GOT3 (cell line): Measurements from ENCODE around the gene VPS4A.

ENCODE experiments used
- DNase-seq: peaks from one replicate; lab custom pipeline; 2025; ENCODE audit warnings: mixed read lengths; lab: John Stamatoyannopoulos, UW

Gene VPS4A

GRCh38 chr16:69307091-69307490 is 4.1 kb upstream of the VPS4A start:
- DNase-seq = no peak

GRCh38 chr16:69307856-69308255 is 3.3 kb upstream of the VPS4A start:
- no peak for DNase-seq

- DNase-seq = no peak
Measured at GRCh38 chr16:69309316-69309715, 1.8 kb upstream of the VPS4A start.

DNA sequence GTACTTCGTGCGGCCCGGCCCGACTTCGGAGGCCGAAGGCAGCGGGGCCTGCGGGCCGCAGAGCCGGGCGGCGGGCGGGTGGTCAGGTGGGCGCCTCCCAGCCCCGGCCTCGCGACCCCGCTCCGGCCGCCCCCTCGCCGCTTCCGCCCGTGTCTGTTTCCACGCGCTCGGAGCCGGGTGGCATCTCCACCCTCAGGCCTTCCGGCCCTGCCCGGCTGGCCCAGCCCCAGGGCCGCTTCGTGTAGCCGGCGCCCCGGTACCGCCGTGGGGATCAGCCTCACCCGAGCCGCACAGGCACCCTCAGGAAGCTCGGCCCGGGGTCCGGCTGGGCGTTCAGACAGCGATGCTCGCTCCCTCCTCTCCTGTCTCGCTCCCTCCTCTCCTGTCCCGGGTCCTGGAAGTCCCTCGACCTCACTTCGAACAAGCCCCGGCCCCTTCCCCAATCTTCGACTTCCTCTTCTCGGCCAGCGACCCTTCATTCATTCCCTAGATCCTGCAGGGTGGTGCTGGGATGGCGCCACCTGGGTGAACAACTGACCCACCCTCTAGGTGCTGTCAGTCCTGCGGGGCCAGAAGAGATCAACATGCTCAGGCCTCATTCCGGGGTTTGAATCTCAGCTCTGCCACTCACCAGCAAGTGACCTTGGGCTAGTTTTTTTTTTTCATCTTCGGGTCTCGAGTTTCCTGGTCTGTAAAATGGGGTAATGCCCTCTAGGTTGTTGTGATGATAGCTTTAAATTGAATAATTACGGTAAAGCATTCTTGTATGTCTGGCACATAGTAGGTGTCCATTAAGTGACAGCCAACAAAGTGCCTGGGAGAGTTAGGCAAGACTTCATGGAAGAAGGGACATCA is 610 bp downstream of the VPS4A start:
- no peak for DNase-seq

GRCh38 chr16:69313469-69313868 is 2.3 kb downstream of the VPS4A start:
- DNase-seq = no peak

DNA sequence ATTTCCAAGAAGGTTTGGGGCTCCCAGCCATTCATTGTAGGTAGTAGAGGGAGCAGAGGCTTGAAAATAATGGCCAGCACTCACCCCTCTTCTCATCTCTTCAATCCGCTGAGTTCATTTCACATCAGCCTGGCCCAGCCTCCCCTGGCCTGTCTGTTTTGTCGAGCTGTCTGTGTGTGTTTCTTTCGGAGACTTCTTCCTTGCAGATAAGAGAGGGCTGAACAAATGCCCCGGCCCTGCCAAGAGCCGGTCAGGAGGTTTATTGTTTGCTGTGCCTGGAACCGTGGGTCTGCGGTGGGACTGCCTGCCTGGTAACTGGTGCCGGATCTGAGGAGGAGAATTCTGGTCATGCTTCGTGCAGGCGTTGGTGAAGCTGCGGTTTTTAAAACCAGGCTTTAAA is 3.4 kb downstream of the VPS4A start:
- DNase-seq = no peak

- DNase-seq = no peak
Measured at GRCh38 chr16:69315486-69316311, 4.5 kb downstream of the VPS4A start.

GRCh38 chr16:69316595-69317034 is 5.5 kb downstream of the VPS4A start:
- no peak for DNase-seq

DNA sequence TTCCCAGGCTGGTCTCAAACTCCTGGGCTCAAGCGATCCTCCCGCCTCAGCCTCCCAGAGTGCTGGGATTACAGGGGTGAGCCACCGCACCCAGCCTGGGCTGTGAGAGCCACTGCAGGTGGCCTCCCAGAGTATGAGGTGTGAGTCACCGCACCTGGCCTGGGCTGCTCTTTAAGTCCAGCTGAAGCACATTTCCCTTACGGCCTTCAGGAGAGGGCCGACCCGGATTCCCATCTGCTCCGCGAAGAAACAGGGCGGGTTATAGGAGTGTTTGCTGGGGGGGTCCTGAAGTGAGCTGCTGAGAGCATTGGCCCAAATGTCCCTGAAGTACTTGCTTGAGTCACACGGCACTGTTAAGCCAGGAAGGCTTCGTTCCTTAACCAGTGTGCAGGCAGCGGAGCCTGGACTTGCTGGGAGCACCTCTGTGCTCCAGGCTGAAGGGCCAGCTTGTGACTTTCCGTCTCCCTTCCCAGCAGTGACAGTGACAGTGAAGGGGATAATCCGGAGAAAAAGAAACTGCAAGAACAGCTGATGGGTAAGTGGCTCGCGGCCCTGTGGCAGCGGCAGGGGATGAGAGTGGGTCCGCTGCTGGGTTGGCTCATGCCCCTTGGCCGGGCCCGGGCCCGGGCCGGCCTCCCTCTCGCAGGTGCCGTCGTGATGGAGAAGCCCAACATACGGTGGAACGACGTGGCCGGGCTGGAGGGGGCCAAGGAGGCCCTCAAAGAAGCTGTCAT is 7.2 kb downstream of the VPS4A start:
- DNase-seq = no peak

DNA sequence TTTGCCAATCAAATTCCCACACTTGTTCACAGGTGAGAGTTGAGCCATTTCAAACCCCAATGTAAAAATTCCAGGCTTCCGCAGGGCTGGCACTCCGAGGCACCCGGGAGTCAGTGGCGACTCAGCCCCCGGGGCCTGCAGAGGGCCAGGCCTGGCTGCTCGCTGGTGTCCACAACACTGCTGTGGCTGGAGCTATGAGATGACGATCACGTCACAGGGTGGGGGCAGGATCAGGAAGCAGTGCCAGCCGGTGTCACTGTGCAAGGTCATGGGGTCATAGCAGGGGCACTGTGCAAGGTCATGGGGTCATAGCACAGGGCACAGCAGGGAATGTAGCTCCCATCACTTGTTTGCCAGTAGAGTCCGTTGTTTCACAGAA is 7.8 kb downstream of the VPS4A start:
- DNase-seq = no peak

DNA sequence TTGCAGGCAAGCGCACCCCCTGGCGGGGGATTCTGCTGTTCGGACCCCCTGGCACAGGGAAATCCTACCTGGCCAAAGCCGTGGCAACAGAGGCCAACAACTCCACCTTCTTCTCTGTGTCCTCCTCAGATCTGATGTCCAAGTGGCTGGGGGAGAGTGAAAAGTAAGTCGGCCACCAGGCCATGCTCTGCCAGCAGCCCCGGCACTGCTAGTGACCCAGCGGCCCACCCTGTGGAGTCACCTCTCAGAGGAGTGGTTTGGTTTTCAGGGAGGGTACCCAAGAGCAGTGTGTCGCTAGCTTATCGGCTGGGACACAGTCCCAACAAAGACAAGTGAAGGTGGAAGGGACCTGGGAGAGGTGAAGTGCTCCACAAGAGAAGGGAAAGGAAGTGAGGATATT is 8.2 kb downstream of the VPS4A start:
- no peak for DNase-seq

- DNase-seq = no peak
Measured at GRCh38 chr16:69319826-69320739, 8.9 kb downstream of the VPS4A start.

GRCh38 chr16:69320740-69321073 is 9.6 kb downstream of the VPS4A start:
- DNase-seq = no peak

DNA sequence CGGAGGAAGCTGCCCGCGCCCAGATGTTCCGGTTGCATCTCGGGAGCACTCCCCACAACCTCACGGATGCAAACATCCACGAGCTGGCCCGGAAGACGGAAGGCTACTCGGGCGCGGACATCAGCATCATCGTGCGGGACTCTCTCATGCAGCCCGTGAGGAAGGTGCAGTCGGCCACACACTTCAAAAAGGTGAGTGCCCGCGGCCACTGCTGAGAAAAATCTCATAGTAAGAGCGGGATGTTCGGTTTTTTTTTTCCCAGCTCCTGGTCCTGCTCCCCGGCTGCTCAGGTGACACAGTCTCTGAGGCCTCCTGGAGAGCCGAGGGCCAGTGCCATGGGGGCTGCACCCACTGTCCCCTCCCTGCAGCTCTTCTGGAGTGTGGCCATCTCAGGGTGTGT is 9.9 kb downstream of the VPS4A start:
- no peak for DNase-seq

- no peak for DNase-seq
Measured at GRCh38 chr16:69322343-69322742, 11.2 kb downstream of the VPS4A start.

DNA sequence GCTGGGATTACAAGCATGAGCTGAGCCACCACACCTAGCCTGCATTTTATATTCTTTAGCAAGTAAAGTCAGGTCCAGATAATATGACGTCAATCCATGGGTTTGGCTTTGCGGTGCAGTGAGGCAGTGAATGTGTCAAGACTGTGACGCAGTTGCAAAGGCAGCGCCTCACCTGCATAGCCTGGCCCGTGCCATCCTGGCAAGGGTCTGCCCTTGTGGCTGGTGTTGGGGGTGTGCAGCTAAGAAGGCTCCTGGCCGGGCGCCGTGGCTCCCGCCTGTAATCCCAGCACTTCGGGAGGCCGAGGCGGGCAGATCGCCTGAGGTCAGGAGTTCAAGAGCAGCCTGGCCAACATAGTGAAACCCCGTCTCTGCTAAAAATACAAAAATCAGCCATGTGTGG is 12.3 kb downstream of the VPS4A start:
- no peak for DNase-seq

DNA sequence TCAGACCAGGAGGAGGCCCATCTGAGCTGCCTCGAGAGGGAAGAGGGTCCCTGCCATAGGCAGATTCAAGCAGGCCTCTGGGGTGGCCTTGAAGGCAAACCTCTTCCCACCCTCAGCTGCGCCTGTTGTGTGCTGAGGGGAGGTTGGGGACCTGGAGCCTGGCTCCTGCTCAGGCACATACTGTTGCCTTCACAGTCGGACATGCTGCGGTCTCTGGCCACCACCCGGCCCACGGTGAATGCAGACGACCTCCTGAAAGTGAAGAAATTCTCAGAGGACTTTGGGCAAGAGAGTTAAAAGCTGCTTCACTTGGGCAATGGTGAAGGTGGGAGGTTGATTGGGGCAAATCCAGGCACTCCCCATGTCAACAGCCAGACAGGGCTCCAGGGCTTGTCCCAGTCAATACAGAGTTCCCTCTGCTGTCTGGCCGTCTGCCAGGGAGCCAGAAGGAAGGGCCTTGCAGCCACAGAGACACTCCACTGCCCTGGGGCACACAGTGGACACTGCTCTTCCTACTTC is 12.9 kb downstream of the VPS4A start:
- DNase-seq = no peak

DNA sequence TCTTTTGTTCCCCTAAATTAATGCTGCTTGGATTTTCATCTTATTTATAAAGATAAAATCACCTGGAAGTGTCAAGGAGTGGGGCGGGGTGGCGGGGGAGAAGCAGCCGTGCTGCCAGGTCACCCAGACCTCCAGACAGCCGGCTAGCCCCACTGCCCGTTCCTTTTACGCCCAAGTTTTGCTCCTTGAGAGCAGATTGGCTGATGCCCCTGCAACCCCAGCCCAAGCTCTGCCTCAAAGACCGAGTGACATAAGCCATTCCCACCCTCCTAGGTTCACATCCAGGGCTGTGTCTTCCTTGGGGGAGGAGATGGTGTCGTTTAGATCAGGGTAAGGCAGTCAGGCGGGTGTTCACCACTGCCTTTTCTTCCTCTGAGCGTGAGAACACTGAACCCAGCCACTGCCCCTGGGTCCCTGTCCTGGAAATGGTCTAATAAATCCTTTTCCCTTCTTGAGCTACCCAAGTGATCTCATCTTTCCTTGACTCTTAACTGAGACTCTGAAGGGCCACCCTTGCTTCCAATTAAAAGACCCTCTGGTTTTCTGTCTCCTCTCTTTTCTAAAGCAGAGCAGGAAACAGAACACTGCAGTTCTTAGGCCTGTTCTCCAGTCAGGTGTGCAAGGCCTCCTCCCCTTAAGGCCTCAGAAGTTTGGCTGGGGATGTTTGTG is 13.6 kb downstream of the VPS4A start:
- no peak for DNase-seq

- no peak for DNase-seq
Measured at GRCh38 chr16:69325784-69326171, 14.6 kb downstream of the VPS4A start.

DNA sequence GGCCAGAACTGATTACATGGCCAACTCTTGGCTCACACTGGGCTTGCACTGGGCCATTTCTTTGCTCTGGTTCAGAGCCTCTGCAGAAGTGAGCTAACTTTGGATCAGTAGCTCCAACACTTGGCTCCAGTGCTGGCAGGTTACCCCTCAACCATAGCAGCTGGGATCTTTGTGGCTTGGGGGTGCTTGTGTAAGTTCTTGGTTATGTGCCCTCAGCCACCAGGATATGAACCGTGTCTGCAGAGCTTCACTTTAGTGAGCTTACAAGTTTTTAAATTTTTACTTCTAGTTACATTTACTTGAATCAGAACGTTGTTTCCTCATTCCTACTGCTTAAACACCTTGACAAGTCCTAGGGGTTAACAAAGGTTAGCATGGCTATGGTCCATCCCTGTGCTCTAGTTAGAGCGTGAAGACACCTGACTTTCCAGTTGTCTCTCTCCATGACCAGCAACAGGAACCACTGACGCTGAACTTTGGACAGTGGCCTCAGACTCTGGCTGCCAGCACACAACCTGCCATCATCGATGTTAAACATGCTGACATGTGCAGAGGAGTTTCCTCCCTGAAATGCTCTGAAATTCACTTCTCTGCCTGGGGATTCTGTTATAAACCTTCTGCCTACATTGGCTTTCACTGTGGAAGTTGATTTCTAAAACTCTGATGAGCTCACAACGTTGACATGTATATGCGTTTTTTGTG is 15.2 kb downstream of the VPS4A start:
- DNase-seq = no peak
